OCI-LY7 (cell line): ENCODE data around the gene MYLK4. TPM values are rescaled to one million over a fixed set of nuclear protein-coding genes. Genes with fewer than 3 reads are reported as not detected.

Experiments used
- BruUV-seq: library from RNA; stranded (reverse); fragments of 400-500 nt; replicated peaks from 2 replicates; lab custom pipeline; 2021; lab: Mats Ljungman, UMichigan
- CTCF ChIA-PET: fragments of 300-600 bp; sonication (Branson Sonifier 250); formaldehyde crosslinking; loops from one replicate; lab custom pipeline; 2022; ENCODE audit warnings: antibody characterized with exemption; ENCODE audit not compliant: unreplicated experiment; lab: Charles Lee
- POLR2A ChIA-PET: fragments of 300-600 bp; sonication (Branson Sonifier 250); formaldehyde crosslinking; loops from one replicate; lab custom pipeline; 2022; ENCODE audit warnings: antibody characterized with exemption; lab: Charles Lee
- DNase-seq: peaks from one replicate; pipeline ENCODE4 v3.0.0-alpha.2; 2015; ENCODE audit warnings: low spot score
- H2AFZ ChIP-seq: fragments of 200-600 bp; sonication (generic), shearing (Covaris generic); 2 replicates; pipeline ENCODE4 v1.6.1; 2014; ENCODE audit warnings: mild to moderate bottlenecking, antibody characterized with exemption, low read length, moderate library complexity
- H3K27ac ChIP-seq: fragments of 200-600 bp; sonication (generic); 2 replicates; pipeline ENCODE4 v1.5.1; 2014; ENCODE audit warnings: mixed run types, low read depth, mild to moderate bottlenecking, moderate library complexity, low read length, inconsistent platforms; ENCODE audit not compliant: poor library complexity, severe bottlenecking
- H3K36me3 ChIP-seq: fragments of 200-600 bp; sonication (generic); 2 replicates; pipeline ENCODE4 v1.6.1; 2014; ENCODE audit warnings: mild to moderate bottlenecking, antibody characterized with exemption, low read length, moderate library complexity, mixed read lengths; ENCODE audit not compliant: insufficient read depth
- H3K4me1 ChIP-seq: fragments of 200-600 bp; sonication (generic); 2 replicates; pipeline ENCODE4 v1.5.1; 2014; ENCODE audit warnings: mild to moderate bottlenecking, low read length; ENCODE audit not compliant: insufficient read depth, poor library complexity, severe bottlenecking
- H3K4me2 ChIP-seq: fragments of 200-600 bp; sonication (generic); 2 replicates; pipeline ENCODE4 v1.6.1; 2014; ENCODE audit warnings: mild to moderate bottlenecking, low read length
- H3K4me3 ChIP-seq: fragments of 200-600 bp; sonication (generic); 2 replicates; pipeline ENCODE4 v1.5.1; 2014; ENCODE audit warnings: mild to moderate bottlenecking, low read depth, low read length; ENCODE audit not compliant: poor library complexity, severe bottlenecking
- H3K79me2 ChIP-seq: fragments of 200-600 bp; sonication (generic); 2 replicates; pipeline ENCODE4 v1.6.1; 2016; ENCODE audit warnings: low read depth, mild to moderate bottlenecking, low read length, moderate library complexity, mixed read lengths; ENCODE audit not compliant: insufficient read depth
- H3K9me2 ChIP-seq: fragments of 200-600 bp; sonication (generic); 2 replicates; pipeline ENCODE4 v1.6.1; 2016; ENCODE audit warnings: mild to moderate bottlenecking, low read length, mixed read lengths; ENCODE audit not compliant: insufficient read depth
- H3K9me3 ChIP-seq: fragments of 200-600 bp; sonication (generic); 2 replicates; pipeline ENCODE4 v1.6.1; 2014; ENCODE audit warnings: mild to moderate bottlenecking, mixed run types, low read length, mixed read lengths
- H4K20me1 ChIP-seq: fragments of 200-600 bp; sonication (generic); 2 replicates; pipeline ENCODE4 v1.6.1; 2014; ENCODE audit warnings: mild to moderate bottlenecking, antibody characterized with exemption, low read length, moderate library complexity, mixed read lengths; ENCODE audit not compliant: insufficient read depth
- CTCF ChIP-seq: fragments of 200-600 bp; sonication (generic); conservative IDR thresholded peaks from 2 replicates; pipeline ENCODE4 v1.5.1; 2014; ENCODE audit warnings: mild to moderate bottlenecking, antibody characterized with exemption, low read length, moderate library complexity, mixed read lengths
- EZH2phosphoT487 ChIP-seq: fragments of 200-600 bp; sonication (generic); IDR thresholded peaks from 2 replicates; pipeline ENCODE4 v1.6.1; 2018; ENCODE audit warnings: low read depth, borderline replicate concordance, mild to moderate bottlenecking, mixed run types, antibody characterized with exemption, low read length, moderate library complexity, mixed read lengths
- intact Hi-C: fragments of 100-400 bp; cut with micrococcal nuclease; formaldehyde crosslinking; loops from one replicate; pipeline ENCODE4 v1.10.0; 2022; ENCODE audit not compliant: unreplicated experiment
- total RNA-seq, 2 experiments: library from RNA; depleted of rRNA in 1 of 2; stranded (reverse); fragments of >200 nt in 1 of 2; shearing (Covaris generic) in 1 of 2; gene quantifications; 2 replicates each; pipeline ENCODE4 v1.2.3, GENCODE V29; 2014 to 2022

Gene MYLK4
- total RNA-seq, 2 experiments from 2014 or later = 0.16 to 0.36 TPM

- Histone ChIP-seq H4K20me1 (no peaks in the 10 kb centered on the region), H3K4me3 (no peak overlapping the region), H3K4me1 (no peaks in the 10 kb centered on the region), H3K9me3 (no peaks in the 10 kb centered on the region), H3K4me2 (no peak overlapping the region), H3K9me2 (no peaks in the 10 kb centered on the region), H2AFZ (no peak overlapping the region), H3K27ac (no peak overlapping the region), H3K36me3 (no peaks in the 10 kb centered on the region), H3K79me2 (no peaks in the 10 kb centered on the region)
- TF ChIP-seq EZH2phosphoT487 = no peak
- TF ChIP-seq CTCF = no peak
- intact Hi-C loops = no loop called here
- no TSS peak for BruUV-seq
- DNase-seq = no peak
- ChIA-PET CTCF (no interaction called here), POLR2A (interaction anchor here (2.1 kb wide), 1 partner anchor 15 kb away, joined by 5 read pairs; no protein-coding TSS in a partner anchor)
Measured at GRCh38 chr6:2659882-2660281, 90.8 kb downstream of the MYLK4 start.

GRCh38 chr6:2659381-2659780 is 91.3 kb downstream of the MYLK4 start:
- ChIA-PET CTCF (no interaction called here), POLR2A (no interaction called here)
- Histone ChIP-seq H3K4me3 (no peak overlapping the region), H3K9me3 (no peaks in the 10 kb centered on the region), H3K9me2 (no peaks in the 10 kb centered on the region), H3K27ac (no peak overlapping the region), H3K36me3 (no peaks in the 10 kb centered on the region), H3K79me2 (no peaks in the 10 kb centered on the region), H3K4me1 (no peaks in the 10 kb centered on the region), H3K4me2 (no peak overlapping the region), H2AFZ (no peak overlapping the region), H4K20me1 (no peaks in the 10 kb centered on the region)
- intact Hi-C loops = no loop called here
- no peak for TF ChIP-seq CTCF
- no peak for DNase-seq
- BruUV-seq = no TSS peak

- no TSS peak for BruUV-seq
- no peaks in the 10 kb centered on the region for H3K36me3 ChIP-seq
- no peaks in the 10 kb centered on the region for H3K79me2 ChIP-seq
- no peaks in the 10 kb centered on the region for H3K9me2 ChIP-seq
- CTCF ChIA-PET = no interaction called here
- no peaks in the 10 kb centered on the region for H3K9me3 ChIP-seq
- H3K4me1 ChIP-seq = no peaks in the 10 kb centered on the region
- no peaks in the 10 kb centered on the region for H4K20me1 ChIP-seq
- no peak for TF ChIP-seq CTCF
- TF ChIP-seq EZH2phosphoT487 = no peak
- DNase-seq = peak; percentile 43
- no peak overlapping the region for H3K27ac ChIP-seq
- POLR2A ChIA-PET = interaction anchor here (1.0 kb wide), 1 partner anchor 560 kb away, joined by 3 read pairs; no protein-coding TSS in a partner anchor
- H2AFZ ChIP-seq = no peak overlapping the region
- no peak overlapping the region for H3K4me3 ChIP-seq
- H3K4me2 ChIP-seq = no peak overlapping the region
- intact Hi-C loops = no loop called here
Measured at GRCh38 chr6:2658788-2659187, 91.9 kb downstream of the MYLK4 start.
